Mucosa of gallbladder (tissue), 1 donor: ENCODE results near the gene TCEA3. TPM values are rescaled to one million over a fixed set of nuclear protein-coding genes. Genes with fewer than 3 reads are reported as not detected.

Experiments used
- DNase-seq: peaks from one replicate; pipeline ENCODE4 v3.0.0-alpha.2; 2020; ENCODE audit warnings: low spot score
- total RNA-seq: library from RNA; stranded (reverse); gene quantifications from one replicate; pipeline ENCODE4 v1.2.1, GENCODE V29; 2021
- donor health status: DM: no; HTN: no; CAD: no.

Gene TCEA3
- total RNA-seq, 1 donor from 2014 or later, result 32.0 TPM

GRCh38 chr1:23446661-23447310 lies 22.2 kb upstream of the TCEA3 start:
- no peak for DNase-seq

DNA sequence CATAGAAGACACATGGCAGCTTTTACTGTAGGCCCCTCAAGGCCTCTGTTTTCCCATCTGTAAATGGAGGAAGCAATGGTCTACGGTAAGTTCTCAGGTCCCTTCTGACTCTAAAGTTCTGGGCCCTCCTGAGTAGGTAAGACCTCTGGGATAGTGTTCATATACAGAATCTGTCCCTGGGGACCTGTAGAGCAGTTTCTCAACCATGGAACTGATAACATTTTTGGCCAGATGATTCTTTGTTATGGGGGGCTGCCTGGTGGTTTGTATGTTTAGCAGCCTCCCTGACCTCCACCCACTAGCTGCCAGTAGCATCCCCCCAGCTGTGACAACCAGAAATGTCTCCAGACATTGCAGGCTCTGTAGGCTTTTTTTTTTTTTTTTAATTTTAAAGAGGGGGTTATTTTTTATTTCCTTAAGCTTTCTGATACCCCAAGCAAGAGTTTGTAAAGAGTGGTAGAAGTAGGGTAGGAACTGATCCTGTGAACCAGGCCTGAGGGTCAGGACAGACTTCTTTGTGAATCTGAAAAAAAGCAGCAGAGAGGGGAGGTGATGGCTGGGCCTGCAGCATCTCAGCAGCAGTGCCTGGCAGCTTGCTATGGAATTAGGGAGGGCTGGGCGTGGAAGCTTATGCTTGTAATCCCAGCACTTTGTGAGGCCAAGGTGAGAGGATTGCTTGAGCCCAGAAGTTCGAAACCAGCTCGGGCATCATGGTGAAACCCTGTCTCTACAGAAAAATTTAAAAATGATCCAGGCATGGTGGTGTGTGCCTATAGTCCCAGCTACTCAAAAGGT lies 20.2 kb upstream of the TCEA3 start:
- DNase-seq, result no peak

- DNase-seq, result peak; percentile 64
These were observed 19.6 kb upstream of the TCEA3 start for GRCh38 chr1:23444104-23444533.

DNA sequence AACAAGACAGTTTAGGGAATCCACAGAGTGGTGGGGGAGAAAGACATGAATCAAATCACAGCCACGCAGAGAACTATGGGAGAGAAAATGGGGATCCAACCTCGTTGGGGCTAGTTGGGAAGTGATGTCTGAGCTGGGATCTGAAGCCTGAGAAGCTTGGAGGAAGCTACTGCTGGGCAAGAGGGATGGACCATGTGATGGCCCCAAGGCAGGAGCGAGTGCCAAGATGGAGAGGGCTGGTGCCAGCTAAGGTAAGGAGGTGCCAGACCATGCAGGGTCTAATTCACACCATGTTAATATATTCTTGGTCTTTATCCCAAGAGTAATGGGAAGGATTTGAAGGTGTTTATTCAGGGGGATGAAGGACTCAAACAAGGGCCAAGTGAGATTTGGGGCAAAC lies 18.2 kb upstream of the TCEA3 start:
- DNase-seq, result no peak

- no peak for DNase-seq
These were observed 17.0 kb upstream of the TCEA3 start for GRCh38 chr1:23441446-23442148.

- DNase-seq, result no peak
These were observed 14.0 kb upstream of the TCEA3 start for GRCh38 chr1:23438545-23438944.

- DNase-seq, result no peak
These were observed 12.8 kb upstream of the TCEA3 start for GRCh38 chr1:23437355-23437664.

GRCh38 chr1:23436520-23437354 lies 12.2 kb upstream of the TCEA3 start:
- no peak for DNase-seq

DNA sequence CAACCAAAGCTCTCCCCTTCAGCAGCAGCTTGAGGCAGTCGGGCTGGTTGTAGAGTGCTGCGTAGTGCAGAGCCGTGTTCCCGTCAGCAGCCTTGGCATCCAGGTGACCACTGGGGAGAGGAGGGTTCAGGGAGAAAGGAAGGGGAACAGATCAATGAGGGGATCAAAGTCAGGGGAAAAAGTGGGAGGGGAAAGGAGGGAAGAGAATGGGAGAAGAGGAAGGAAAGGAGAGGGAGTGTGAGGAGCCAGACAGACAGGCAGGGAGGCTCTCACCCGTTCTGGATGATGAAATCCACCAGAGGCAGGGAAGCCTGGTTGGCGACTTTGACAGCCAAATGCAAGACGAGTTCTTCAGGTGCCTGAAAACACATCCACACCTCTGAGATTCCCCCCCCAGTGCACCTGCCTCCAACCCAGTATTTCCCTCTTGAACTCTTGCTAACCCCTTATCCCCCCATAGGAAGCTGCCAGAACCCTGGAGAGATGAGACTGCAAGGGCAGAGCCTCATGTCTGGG lies 9.8 kb upstream of the TCEA3 start:
- DNase-seq, result no peak

DNA sequence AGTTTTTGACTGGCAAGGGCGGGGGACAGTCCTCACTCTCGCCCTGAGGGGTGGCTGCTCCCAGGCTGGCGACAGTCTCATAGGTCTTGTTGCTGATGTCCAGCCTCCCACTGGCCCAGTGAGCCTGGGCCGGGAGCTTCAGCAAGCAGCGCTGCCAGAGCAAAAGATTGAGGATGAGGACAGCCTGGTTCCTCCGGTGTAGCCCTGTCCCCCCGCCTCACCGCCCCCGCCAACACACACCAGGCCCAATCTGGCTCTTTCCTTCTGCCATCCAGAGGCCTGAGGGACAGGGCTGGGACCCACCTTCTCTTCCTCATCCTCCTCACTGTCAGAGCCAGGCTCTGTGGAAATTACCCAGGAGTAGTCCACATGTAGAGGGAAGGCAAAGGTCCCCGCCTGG lies 8.6 kb upstream of the TCEA3 start:
- DNase-seq, result no peak

GRCh38 chr1:23431431-23431830 lies 6.9 kb upstream of the TCEA3 start:
- no peak for DNase-seq

DNA sequence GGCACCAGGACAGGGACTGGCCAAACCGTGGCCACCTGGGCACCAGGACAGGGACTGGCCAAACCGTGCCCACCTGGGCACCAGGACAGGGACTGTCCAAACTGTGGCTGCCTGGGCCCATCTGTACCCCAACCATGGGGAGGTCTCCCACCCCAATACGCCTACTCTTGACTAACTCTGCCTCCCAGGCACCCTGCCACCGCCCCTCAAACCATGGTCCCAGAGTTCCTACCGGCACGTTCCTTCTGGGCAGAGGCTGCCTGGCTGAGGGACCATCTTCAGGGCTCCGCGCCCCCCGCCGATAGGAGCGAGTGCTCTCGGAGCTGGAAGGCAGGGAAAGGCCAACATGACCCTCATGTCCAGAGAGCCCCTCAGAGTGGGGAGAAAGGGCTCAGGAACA lies 6.3 kb upstream of the TCEA3 start:
- no peak for DNase-seq

- no peak for DNase-seq
These were observed 3.8 kb upstream of the TCEA3 start for GRCh38 chr1:23428136-23428905.

GRCh38 chr1:23427550-23427949 lies 3.0 kb upstream of the TCEA3 start:
- DNase-seq, result no peak

GRCh38 chr1:23426828-23427227 lies 2.3 kb upstream of the TCEA3 start:
- no peak for DNase-seq

- DNase-seq, result no peak
These were observed 596 bp upstream of the TCEA3 start for GRCh38 chr1:23425193-23425494.

DNA sequence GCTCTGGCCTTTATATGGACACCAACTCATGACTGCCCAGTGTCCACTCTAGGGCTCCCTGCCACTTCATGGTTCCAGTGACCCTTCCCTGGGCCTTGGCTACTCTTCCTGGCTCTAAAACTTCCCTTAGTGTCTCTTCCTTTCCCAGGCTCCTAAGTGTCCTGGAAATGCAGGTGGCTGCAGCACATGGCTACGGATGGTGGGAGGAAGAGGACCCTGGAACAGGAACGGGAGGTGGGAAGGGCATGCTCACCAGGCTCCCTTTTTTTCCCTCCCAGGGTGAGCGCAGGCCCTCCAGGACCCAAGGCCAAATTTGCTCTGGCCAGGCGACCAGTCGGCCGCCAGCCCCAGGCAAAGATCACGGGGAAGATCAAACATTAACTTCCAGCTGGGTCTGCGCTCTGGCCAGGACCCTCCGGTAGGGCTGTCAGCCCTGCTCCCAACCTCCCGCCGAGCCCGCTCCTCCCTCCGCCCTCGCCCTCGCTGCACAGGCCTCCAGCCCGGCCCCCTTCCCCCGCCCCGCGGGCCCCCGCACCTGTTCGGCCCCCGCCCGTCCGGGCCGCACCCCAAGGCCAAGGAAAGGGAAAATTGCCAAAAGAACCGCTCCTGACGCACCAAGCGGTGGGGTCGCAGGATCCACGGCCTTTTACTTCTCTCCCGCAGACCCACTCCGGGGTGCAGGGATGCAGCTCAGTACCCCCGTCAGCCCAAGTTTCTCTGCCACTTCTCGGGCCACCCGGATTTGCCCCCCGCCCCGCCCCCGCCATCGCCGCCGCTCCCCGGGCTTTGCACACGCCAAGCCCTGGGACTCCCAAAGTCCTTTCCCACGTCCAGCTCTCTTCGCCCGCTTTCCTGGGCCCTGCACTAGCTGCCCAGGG lies 894 bp downstream of the TCEA3 start:
- DNase-seq, result peak; percentile 46

DNA sequence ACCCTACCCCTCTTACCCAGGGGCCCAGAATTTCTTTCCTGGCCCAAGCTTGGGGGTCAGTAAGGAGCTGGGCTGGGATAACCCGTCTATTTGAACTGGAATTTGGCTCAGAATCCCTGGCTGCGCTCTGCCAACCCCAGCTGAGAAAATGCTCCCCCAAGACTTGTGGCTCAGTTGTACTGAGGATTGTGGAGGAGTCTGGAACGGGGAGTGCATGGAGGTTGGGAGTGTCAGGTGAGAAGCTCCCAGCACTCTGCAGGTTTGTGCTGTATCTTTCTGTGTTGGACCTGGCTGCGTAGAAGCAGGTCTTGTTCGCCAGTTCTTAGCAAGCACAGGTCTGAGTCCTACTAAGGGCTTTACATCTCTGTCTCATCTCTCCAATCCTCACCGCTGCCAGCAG lies 1.6 kb downstream of the TCEA3 start:
- no peak for DNase-seq

DNA sequence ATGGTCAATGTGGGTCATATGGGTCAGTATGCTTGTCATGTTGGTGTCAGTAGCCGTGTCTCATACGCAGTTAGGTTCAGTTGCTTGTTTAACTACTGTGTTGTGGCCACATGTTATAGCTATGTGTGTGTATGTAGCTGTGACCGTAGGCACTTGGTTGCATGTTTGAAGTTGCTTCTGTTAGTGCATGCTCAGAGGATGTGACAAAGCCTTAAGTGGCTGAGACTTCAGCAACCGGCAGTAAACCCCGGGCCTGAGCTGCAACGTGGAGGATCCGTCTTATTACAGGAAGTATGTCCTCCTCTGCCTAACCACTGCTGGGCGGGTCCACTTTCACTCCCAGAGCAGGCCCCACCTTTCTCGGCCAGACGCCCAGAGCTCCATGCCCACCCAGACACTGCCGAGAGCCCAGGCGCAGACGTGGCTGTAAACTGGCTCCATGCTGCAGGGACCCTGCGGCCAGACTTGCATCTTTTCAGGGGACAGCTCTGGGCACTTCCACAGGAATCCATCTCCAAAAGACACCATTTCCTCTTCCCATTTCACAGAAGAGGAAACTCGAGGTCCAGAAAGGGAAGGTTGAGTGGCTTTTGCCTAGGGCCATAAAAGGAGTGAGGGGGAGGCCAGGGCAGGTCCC lies 2.2 kb downstream of the TCEA3 start:
- peak; percentile 64 for DNase-seq

DNA sequence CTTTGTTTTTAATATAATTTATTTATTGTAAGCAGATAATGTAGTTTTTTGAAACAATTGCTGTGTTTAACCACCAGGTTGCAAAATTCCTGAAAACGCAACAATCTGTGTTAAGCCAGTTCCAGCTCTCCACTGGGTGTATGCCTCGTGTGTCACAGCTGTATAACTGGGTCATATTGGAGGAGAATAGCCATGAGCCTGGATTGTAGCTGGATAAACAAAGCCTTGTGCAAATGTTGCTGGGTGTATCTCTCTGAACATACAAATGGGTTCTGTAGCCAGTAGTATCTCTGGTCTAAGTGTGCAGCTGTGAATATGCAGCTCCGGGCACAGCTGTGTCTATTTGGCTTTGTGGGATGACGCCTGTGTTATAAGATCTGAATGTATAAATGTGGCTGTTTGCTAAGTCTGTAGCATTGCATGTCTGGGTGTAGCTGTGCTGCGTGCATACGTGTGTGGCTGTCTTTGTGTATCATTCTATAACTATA lies 2.8 kb downstream of the TCEA3 start:
- DNase-seq, result no peak
